ENCODE data around the gene STOX2.

STOX2 gene

GRCh38 chr4:183987987-183988392, 82.9 kb downstream of the STOX2 start:
- no peak for DNase-seq

GRCh38 chr4:183988874-183989273, 83.8 kb downstream of the STOX2 start:
- DNase-seq = no peak

GRCh38 chr4:183989461-183989860, 84.4 kb downstream of the STOX2 start:
- DNase-seq = no peak

GRCh38 chr4:183989931-183990330, 84.8 kb downstream of the STOX2 start:
- DNase-seq = no peak

GRCh38 chr4:183993676-183994075, 88.6 kb downstream of the STOX2 start:
- no peak for DNase-seq

GRCh38 chr4:183995570-183995969, 90.5 kb downstream of the STOX2 start:
- no peak for DNase-seq

- DNase-seq = no peak
Observed at GRCh38 chr4:183996868-183997267, 91.8 kb downstream of the STOX2 start.

GRCh38 chr4:183999435-183999834, 94.3 kb downstream of the STOX2 start:
- no peak for DNase-seq

- no peak for DNase-seq
Observed at GRCh38 chr4:184000457-184001396, 95.6 kb downstream of the STOX2 start.

- no peak for DNase-seq
Observed at GRCh38 chr4:184003433-184003832, 98.3 kb downstream of the STOX2 start.

- DNase-seq = no peak
Observed at GRCh38 chr4:184007891-184008290, 102.8 kb downstream of the STOX2 start.

- DNase-seq = no peak
Observed at GRCh38 chr4:184010696-184011095, 105.6 kb downstream of the STOX2 start.

- DNase-seq = no peak
Observed at GRCh38 chr4:184011826-184012380, 106.8 kb downstream of the STOX2 start.

- no peak for DNase-seq
Observed at GRCh38 chr4:184012937-184013336, 107.8 kb downstream of the STOX2 start.

- DNase-seq = no peak
Observed at GRCh38 chr4:184014301-184014700, 109.2 kb downstream of the STOX2 start.

- no peak for DNase-seq
Observed at GRCh38 chr4:184016759-184017668, 111.9 kb downstream of the STOX2 start.

GRCh38 chr4:184019076-184019475, 114.0 kb downstream of the STOX2 start:
- DNase-seq = no peak

- no peak for DNase-seq
Observed at GRCh38 chr4:184019667-184020623, 114.8 kb downstream of the STOX2 start.

GRCh38 chr4:184021389-184021788, 116.3 kb downstream of the STOX2 start:
- no peak for DNase-seq

GRCh38 chr4:184022679-184023383, 117.7 kb downstream of the STOX2 start:
- DNase-seq = no peak

GRCh38 chr4:184024637-184025036, 119.5 kb downstream of the STOX2 start:
- no peak for DNase-seq

Data from T-helper 9 cell (primary cell).